ENCODE results near the gene MEN1. TPM values are rescaled to one million over a fixed set of nuclear protein-coding genes. Genes with fewer than 3 reads are reported as not detected.

MEN1 gene
- total and polyA plus RNA-seq, 5 experiments from 2014 or later, result 22.1 to 57.4 (median 50.7) TPM

DNA sequence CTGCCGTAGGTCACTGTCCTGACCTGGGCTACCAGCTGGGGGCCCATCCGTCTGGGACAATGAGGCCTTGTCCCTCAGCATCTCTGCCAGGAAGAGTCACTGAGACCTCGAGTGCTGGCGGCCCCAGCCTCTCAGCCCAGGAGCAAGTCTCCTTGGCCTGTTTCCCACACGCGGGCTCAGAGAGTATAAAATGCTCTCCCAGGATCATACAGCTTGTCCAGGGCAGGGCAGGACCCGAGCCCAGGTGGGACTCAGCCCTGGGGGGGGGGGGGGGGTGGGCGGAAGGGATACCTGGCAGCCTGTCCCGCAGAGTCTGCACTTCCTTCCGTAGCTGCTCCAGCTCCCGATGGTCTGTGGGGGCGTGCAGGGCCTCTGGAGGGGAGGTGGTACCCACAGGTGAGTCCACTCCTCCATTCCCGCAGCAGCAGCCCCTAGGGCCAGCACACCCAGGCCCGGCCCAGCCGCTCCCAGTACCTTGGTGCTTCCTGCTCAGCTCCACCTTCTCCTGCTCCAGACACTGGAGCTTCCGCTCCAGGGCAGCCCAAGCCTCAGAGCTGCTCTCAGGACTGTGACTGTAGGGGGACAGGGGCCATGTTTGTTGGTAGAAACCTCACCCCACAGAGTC is 26.2 kb upstream of the MEN1 start:
- Mint-ChIP-seq H3K4me1 (peaks cover 0 to 4% (median 0%) of the 10 kb centered on the region in 4 donors), H3K27me3 (no peaks in the 10 kb centered on the region), H3K27ac (no peak overlapping the region), H3K4me3 (no peak overlapping the region), H3K36me3 (peaks cover 0 to 13% (median 2%) of the 10 kb centered on the region in 3 donors), H3K9me3 (no peaks in the 10 kb centered on the region)
- POLR2A ChIA-PET, result interaction anchor here (1.0 kb wide), 1 partner anchor 705 kb away, joined by 3 read pairs; no protein-coding TSS in a partner anchor
- DNase-seq (no peak), ATAC-seq (no peak)

DNA sequence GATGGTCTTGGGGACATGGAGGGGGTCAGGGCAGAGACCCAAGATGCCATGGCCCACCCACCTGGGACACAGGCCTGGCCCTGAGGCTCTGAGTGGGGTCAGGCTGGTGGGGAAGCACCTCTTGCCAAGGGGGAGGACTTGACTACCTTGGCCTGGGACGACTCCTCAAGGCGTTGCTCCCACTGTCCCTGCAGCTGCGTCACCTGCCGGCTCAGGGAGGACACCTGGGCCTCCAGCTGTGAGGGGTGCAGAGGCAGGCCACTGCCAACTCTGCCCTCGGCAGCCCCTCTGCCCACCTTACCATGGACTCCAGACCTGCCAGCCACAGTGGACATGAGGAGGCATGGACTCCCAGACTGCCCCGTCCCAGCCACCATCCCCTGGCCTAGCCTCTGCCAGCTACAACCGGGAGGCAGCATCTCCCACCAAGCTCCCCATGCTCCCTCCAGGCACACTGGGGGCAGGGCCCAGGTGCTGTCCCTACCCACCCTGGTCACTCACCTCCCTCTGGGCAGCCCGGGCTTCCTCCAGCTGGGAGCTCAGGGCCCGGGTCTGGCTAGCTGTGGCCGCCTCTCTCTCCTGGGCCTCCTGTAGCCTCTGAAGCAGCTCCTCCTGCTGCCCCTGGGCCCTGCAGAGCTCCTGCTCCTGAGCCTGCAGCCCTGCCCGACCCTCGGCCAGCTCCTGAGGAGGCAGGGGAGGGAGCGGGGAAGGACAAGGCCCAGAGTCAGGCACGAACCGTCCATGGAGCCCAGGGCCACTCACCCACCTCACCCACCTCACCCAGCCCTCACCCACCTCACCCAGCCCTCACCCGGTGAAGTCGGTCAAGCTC is 25.5 kb upstream of the MEN1 start:
- POLR2A ChIA-PET, result interaction anchor here (1.0 kb wide), 1 partner anchor 704 kb away, joined by 3 read pairs; no protein-coding TSS in a partner anchor
- Mint-ChIP-seq H3K4me1 (peaks cover 0 to 4% (median 0%) of the 10 kb centered on the region in 4 donors), H3K27me3 (no peaks in the 10 kb centered on the region), H3K36me3 (peaks cover 0 to 17% (median 2%) of the 10 kb centered on the region in 3 donors), H3K9me3 (no peaks in the 10 kb centered on the region), H3K4me3 (no peak overlapping the region), H3K27ac (no peak overlapping the region)
- DNase-seq (peak in 1 of 10 donors; percentile 61), ATAC-seq (no peak)

DNA sequence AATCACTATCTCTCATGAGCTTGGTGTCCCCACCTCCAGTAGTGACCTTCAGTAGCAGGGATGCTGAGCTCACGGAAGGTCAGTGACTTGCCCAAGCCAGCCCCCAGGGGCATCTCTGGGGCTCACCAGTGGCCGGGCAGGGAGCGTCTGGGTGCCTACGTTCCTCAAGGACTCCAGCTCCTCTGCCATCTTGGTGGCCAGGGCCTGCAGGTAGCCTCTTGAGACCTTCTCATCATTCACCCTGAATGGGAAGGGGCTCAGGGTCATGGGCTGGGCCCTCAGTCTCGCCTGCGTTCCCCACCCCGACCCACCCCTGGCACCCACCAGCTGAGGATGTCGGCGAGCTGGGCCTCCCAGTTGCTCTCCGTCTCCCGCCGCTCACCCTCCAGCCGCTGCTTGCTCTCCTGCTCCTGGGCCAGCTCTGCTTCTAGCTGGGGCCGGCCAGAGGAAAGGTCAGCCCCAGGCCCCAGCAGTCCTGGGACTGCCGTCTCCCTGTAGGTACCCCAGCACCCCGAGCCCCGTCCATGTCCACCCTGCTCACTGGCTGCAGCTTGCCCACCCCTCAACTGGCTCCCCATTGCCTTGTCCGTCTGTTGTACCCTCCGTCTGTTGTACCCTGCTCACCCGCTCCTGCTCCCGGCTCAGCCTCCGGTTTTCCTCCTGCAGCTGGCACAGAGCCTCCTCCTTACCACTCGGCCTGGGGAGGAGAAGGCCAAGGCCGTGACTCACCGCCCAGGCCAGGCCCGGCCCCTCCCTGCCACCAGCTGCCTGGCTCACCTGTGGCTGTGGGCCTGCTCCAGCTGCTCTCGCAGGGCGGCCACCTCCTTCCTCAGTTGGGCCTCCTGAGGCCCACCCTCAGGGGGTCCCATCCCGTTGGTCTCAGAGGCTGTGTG is 24.6 kb upstream of the MEN1 start:
- no peaks in the 10 kb centered on the region for H3K27me3 Mint-ChIP-seq
- no peak overlapping the region for H3K27ac Mint-ChIP-seq
- DNase-seq (no peak), ATAC-seq (no peak)
- H3K9me3 Mint-ChIP-seq, result no peaks in the 10 kb centered on the region
- peaks cover 0 to 18% (median 2%) of the 10 kb centered on the region in 3 donors for H3K36me3 Mint-ChIP-seq
- POLR2A ChIA-PET, result interaction anchor here (0.6 to 1.1 kb wide), 2 partner anchors 24 to 262 kb away, joined by 3 read pairs; partner anchors contain the start of genes MEN1 and VPS51
- H3K4me1 Mint-ChIP-seq, result peaks cover 0 to 4% (median 0%) of the 10 kb centered on the region in 4 donors
- H3K4me3 Mint-ChIP-seq, result no peak overlapping the region

DNA sequence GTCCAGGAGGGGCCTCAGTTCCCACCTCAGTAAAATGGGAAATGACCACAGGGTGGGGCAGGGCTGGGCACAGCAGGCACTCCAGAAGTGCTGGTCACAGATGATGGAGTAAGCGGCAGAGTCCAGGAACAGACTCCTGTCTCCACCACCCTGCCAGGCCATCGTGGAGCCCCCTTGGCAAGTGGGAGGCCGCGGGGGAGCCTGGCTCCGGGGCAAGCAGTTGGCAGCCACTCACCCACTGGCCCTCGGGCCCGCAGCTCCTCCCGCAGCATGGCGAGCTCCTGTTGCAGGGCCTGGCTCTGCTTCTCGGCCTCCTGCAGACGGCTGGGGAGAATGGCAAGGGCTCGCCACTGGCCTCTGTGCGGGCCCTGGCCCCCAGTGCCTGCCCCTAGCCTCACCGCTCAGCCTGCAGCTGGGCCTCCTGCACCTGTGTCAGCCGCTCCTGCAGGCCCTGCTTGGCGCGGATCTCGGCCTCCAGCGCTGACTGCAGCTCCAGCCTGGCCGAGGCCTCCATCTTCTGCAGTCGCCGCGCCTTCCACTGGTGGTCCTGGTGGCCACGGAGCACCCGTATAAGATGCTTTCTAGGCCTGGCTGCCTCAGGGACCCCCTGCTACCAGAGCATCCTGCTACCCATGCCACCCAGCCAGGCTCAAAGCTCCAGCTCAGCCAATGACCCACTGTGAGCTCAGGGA is 23.8 kb upstream of the MEN1 start:
- no peak overlapping the region for H3K4me3 Mint-ChIP-seq
- no peaks in the 10 kb centered on the region for H3K9me3 Mint-ChIP-seq
- no peak overlapping the region for H3K27ac Mint-ChIP-seq
- no peak for DNase-seq
- POLR2A ChIA-PET, result interaction anchor here (0.6 to 1.1 kb wide), 3 partner anchors 23 to 262 kb away, joined by 3 read pairs; partner anchors contain the start of genes MEN1 and VPS51
- ATAC-seq, result no peak
- peaks cover 0 to 2% (median 0%) of the 10 kb centered on the region in 4 donors for H3K4me1 Mint-ChIP-seq
- H3K27me3 Mint-ChIP-seq, result no peaks in the 10 kb centered on the region
- peaks cover 0 to 13% (median 0%) of the 10 kb centered on the region in 3 donors for H3K36me3 Mint-ChIP-seq

DNA sequence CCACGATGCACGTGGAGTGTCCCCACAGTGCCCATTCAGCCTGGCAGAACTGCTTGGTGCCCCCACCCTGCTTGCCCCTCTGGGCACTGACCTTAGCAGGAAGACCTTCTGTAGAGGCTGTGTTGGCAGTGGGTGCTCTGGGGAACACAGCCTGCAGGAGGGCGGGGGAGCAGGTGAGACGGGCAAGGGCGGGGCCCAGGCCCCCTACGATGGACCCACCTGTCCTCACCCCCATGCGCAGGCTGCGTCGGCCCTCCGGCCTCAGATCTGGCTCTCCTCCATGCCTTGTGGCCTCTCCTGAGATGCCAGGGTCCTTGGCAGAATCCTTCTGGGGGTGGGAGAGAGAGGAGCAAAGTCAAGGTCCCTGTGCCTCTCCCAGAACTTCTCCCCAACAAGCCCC is 23.2 kb upstream of the MEN1 start:
- no peak overlapping the region for H3K27ac Mint-ChIP-seq
- H3K36me3 Mint-ChIP-seq, result peaks cover 0 to 18% (median 0%) of the 10 kb centered on the region in 3 donors
- no peaks in the 10 kb centered on the region for H3K27me3 Mint-ChIP-seq
- POLR2A ChIA-PET, result interaction anchor here (1.0 to 1.1 kb wide), 2 partner anchors 23 to 54 kb away, joined by 3 read pairs; partner anchors contain the start of gene MEN1
- no peak for ATAC-seq
- no peak for DNase-seq
- no peaks in the 10 kb centered on the region for H3K9me3 Mint-ChIP-seq
- no peak overlapping the region for H3K4me3 Mint-ChIP-seq
- H3K4me1 Mint-ChIP-seq, result peaks cover 0 to 2% (median 0%) of the 10 kb centered on the region in 4 donors

DNA sequence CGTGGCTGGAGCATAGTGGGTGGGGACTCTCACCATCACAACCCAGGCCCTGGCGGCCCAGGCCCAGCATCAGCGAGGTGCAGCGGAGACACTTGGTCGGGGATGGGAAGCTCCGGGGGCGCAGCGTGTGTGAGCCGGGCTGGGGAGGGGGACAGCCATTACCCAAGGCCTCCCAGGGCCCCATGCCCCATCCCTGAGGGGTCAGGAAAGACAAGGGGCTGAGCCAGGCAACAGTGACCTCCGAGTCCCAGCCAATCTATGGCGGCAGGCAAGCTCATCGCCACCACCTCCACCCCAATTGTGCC is 22.8 kb upstream of the MEN1 start:
- H3K4me3 Mint-ChIP-seq, result no peak overlapping the region
- H3K9me3 Mint-ChIP-seq, result no peaks in the 10 kb centered on the region
- POLR2A ChIA-PET, result interaction anchor here (1.0 kb wide), 1 partner anchor 54 kb away, joined by 3 read pairs; no protein-coding TSS in a partner anchor
- DNase-seq (no peak), ATAC-seq (no peak)
- H3K27me3 Mint-ChIP-seq, result no peaks in the 10 kb centered on the region
- peaks cover 0 to 19% (median 3%) of the 10 kb centered on the region in 3 donors for H3K36me3 Mint-ChIP-seq
- no peak overlapping the region for H3K27ac Mint-ChIP-seq
- H3K4me1 Mint-ChIP-seq, result peaks cover 0 to 2% (median 0%) of the 10 kb centered on the region in 4 donors

DNA sequence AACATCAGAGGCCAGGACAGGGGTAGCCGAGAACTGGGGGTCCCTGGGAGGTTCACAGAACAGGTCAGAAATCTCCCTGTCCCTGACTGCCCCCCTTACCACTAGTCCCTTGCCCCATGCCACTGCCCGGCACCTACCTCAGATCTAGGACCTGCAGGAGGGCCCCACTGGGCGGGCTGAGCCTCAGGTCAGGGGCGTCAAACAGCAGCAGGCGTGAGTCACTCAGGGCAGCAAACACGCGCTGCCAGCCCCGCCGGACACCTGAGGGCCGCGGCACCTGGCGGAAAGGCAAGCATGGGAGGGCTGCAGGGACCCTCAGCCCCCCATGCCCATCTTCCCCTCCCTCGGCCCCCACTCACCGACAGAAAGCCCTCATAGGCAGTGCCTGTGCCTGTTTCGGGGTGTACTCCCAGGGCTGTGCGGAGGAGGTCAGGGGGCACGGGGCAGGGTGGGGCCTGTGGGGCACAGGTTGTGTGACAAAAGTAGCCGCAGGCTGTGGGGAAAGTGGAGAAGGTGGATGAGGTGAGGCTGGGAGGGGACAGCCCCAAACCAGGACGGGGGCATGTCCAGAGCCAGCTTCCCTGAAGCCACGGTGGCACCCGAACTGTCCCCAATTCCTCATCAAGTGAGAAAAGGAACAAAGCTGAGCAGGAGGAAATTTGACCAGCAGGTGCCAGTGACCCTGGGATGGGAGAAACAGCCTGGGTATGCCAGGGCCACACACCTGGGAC is 22.3 kb upstream of the MEN1 start:
- no peak overlapping the region for H3K4me3 Mint-ChIP-seq
- H3K27ac Mint-ChIP-seq, result no peak overlapping the region
- ATAC-seq (no peak), DNase-seq (peak in 1 of 10 donors; percentile 56)
- POLR2A ChIA-PET, result no interaction called here
- H3K4me1 Mint-ChIP-seq, result peaks cover 0 to 2% (median 0%) of the 10 kb centered on the region in 4 donors
- no peaks in the 10 kb centered on the region for H3K9me3 Mint-ChIP-seq
- peaks cover 0 to 24% (median 7%) of the 10 kb centered on the region in 3 donors for H3K36me3 Mint-ChIP-seq
- H3K27me3 Mint-ChIP-seq, result no peaks in the 10 kb centered on the region

DNA sequence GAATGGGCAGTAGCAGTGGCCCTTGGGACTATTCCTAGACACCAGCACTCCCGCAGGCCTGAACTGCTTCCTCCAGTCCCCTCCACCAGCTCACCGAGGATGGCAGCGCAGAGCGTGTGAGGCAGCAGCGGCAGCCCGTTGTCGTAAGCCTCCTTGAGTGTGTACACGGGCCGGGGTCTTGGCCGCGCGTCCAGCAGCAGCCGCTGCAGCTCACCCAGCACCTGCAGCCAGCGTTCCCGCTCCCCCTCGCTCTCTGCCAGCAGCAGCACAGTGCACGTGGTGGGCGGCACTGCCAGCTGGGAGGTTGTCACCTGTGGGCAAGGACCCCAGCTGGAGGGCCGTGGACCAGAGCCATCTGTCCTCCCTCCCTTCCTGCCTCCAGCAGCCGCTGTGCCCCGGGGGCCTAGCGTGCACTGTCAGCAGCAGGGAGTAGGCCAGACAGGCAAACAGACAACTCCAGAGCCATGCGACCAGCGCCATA is 21.1 kb upstream of the MEN1 start:
- POLR2A ChIA-PET, result interaction anchor here (0.8 kb wide), 1 partner anchor 47 kb away, joined by 4 read pairs; no protein-coding TSS in a partner anchor
- peaks cover 0 to 27% (median 7%) of the 10 kb centered on the region in 3 donors for H3K36me3 Mint-ChIP-seq
- H3K9me3 Mint-ChIP-seq, result no peaks in the 10 kb centered on the region
- no peak overlapping the region for H3K4me3 Mint-ChIP-seq
- H3K27me3 Mint-ChIP-seq, result no peaks in the 10 kb centered on the region
- peaks cover 0 to 2% (median 0%) of the 10 kb centered on the region in 4 donors for H3K4me1 Mint-ChIP-seq
- H3K27ac Mint-ChIP-seq, result peak overlapping the region in 2 of 10 donors; percentile 49 to 59
- DNase-seq (no peak), ATAC-seq (no peak)

DNA sequence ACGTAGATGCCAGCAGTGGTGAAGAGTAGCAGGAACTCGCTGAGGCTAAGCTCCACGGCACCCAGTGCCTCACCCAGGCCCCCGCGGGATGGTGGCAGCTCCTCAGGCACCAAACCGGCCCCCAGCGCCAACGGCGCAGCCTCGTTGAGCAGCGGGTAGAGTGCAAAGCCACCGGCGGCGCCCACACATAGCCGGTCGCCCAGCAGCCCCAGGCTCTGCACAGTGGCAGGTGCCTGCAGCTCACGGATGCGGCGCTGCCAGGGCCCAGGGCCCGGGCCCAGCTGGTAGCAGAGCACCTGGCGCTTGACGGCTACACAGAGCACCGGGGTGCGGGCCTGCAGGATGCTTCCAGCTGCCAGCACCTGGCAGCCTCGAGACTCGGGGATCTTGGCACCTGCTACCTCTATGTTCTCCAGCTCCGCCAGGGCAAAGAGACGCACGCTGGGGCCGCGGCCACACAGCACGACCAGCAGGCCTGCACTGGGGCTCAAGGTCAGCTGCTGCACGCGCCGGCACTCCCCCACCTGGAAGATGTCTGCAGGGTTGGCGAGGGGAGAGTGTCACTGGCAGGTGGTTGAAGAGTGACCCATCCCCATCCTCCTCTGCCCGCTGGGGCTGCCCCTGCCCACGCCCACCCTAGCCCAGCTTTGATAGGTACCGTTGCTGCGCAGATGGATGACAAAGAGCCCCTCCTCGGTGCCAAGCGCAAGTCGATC is 19.3 kb upstream of the MEN1 start:
- no peaks in the 10 kb centered on the region for H3K27me3 Mint-ChIP-seq
- no peak for ATAC-seq
- H3K4me3 Mint-ChIP-seq, result no peak overlapping the region
- POLR2A ChIA-PET, result interaction anchor here (0.8 kb wide), 1 partner anchor 46 kb away, joined by 3 read pairs; no protein-coding TSS in a partner anchor
- H3K27ac Mint-ChIP-seq, result no peak overlapping the region
- peak in 1 of 10 donors; percentile 59 for DNase-seq
- H3K36me3 Mint-ChIP-seq, result peaks cover 0 to 40% (median 7%) of the 10 kb centered on the region in 3 donors
- H3K9me3 Mint-ChIP-seq, result no peaks in the 10 kb centered on the region
- peaks cover 0 to 2% (median 0%) of the 10 kb centered on the region in 4 donors for H3K4me1 Mint-ChIP-seq

DNA sequence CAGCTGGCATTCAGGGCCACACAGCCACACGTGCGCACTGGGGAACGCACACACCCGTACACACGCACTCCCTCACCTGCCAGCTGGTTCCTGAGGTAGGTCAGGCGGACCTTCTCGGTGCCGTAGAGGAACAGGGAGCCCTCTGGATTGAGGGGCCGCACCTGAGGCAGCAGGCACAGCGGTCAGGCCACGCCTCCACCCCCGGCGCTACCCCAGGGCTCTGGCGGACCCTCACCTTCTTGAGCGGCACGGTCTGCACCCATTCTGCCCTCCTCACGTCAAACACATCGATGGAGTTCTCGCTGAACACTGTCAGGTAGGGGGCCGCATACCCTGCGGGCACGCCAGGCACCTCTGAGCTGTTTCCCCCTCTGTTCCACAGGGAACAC is 17.1 kb upstream of the MEN1 start:
- ATAC-seq, result no peak
- no peaks in the 10 kb centered on the region for H3K27me3 Mint-ChIP-seq
- H3K4me3 Mint-ChIP-seq, result no peak overlapping the region
- H3K27ac Mint-ChIP-seq, result peak overlapping the region in 1 of 10 donors; percentile 51
- H3K9me3 Mint-ChIP-seq, result no peaks in the 10 kb centered on the region
- peaks cover 0 to 38% (median 7%) of the 10 kb centered on the region in 3 donors for H3K36me3 Mint-ChIP-seq
- peak in 1 of 10 donors; percentile 57 for DNase-seq
- POLR2A ChIA-PET, result no interaction called here
- H3K4me1 Mint-ChIP-seq, result peaks cover 0 to 2% (median 0%) of the 10 kb centered on the region in 4 donors
